ENCODE measurements around the gene SLC7A5.

The SLC7A5 gene

GRCh38 chr16:87839542-87840270, 29.6 kb downstream of the SLC7A5 start:
- no peaks in the 10 kb centered on the region for H3K27me3 ChIP-seq (ENCODE audit: insufficient read depth, low read depth)
- no peak overlapping the region for H3K4me2 ChIP-seq
- no peak overlapping the region for H3K27ac ChIP-seq
- TF ChIP-seq CTCF (conservative IDR thresholded peaks at IDR 0.05; ENCODE audit: low read depth, low read length) = no peak
- H4K20me1 ChIP-seq (ENCODE audit: insufficient read depth) = peaks cover 16% of the 10 kb centered on the region; the same call in 1 of the 2 replicates
- no peak overlapping the region for H3K9ac ChIP-seq
- H2AFZ ChIP-seq (ENCODE audit: low read depth) = no peak overlapping the region
- no peaks in the 10 kb centered on the region for H3K4me1 ChIP-seq (ENCODE audit: low read depth, poor library complexity, severe bottlenecking)
- H3K79me2 ChIP-seq (ENCODE audit: insufficient read depth, low read depth) = peaks cover 33% of the 10 kb centered on the region; the same call in 1 of the 2 replicates
- H3K36me3 ChIP-seq (ENCODE audit: insufficient read depth) = peaks cover 12% of the 10 kb centered on the region; the same call in 1 of the 2 replicates
- no peak overlapping the region for H3K4me3 ChIP-seq (IDR thresholded peaks at IDR 0.05; ENCODE audit: insufficient read depth, low read depth, low read length)

- H3K27me3 ChIP-seq (ENCODE audit: insufficient read depth, low read depth) = no peaks in the 10 kb centered on the region
- no peaks in the 10 kb centered on the region for H3K4me1 ChIP-seq (ENCODE audit: low read depth, poor library complexity, severe bottlenecking)
- no peak overlapping the region for H3K27ac ChIP-seq
- H4K20me1 ChIP-seq (ENCODE audit: insufficient read depth) = peaks cover 13% of the 10 kb centered on the region; the same call in 1 of the 2 replicates
- H3K9ac ChIP-seq = no peak overlapping the region
- no peak for TF ChIP-seq CTCF (conservative IDR thresholded peaks at IDR 0.05; ENCODE audit: low read depth, low read length)
- no peak overlapping the region for H2AFZ ChIP-seq (ENCODE audit: low read depth)
- no peak overlapping the region for H3K4me3 ChIP-seq (IDR thresholded peaks at IDR 0.05; ENCODE audit: insufficient read depth, low read depth, low read length)
- peaks cover 24% of the 10 kb centered on the region; the same call in 1 of the 2 replicates for H3K79me2 ChIP-seq (ENCODE audit: insufficient read depth, low read depth)
- H3K4me2 ChIP-seq = no peak overlapping the region
- peaks cover 12% of the 10 kb centered on the region; the same call in 1 of the 2 replicates for H3K36me3 ChIP-seq (ENCODE audit: insufficient read depth)
Measured at GRCh38 chr16:87838643-87839541, 30.4 kb downstream of the SLC7A5 start.

GRCh38 chr16:87837627-87838289, 31.5 kb downstream of the SLC7A5 start:
- Histone ChIP-seq H3K27me3 (ENCODE audit: insufficient read depth, low read depth) (no peaks in the 10 kb centered on the region), H3K9ac (no peak overlapping the region), H2AFZ (ENCODE audit: low read depth) (no peak overlapping the region), H3K36me3 (ENCODE audit: insufficient read depth) (peaks cover 12% of the 10 kb centered on the region; the same call in 1 of the 2 replicates), H3K4me3 (IDR thresholded peaks at IDR 0.05; ENCODE audit: insufficient read depth, low read depth, low read length) (no peak overlapping the region), H3K4me2 (no peak overlapping the region), H3K79me2 (ENCODE audit: insufficient read depth, low read depth) (peaks cover 16% of the 10 kb centered on the region; the same call in 1 of the 2 replicates), H4K20me1 (ENCODE audit: insufficient read depth) (peaks cover 13% of the 10 kb centered on the region; the same call in 1 of the 2 replicates), H3K4me1 (ENCODE audit: low read depth, poor library complexity, severe bottlenecking) (no peaks in the 10 kb centered on the region), H3K27ac (no peak overlapping the region)
- TF ChIP-seq CTCF (conservative IDR thresholded peaks at IDR 0.05; ENCODE audit: low read depth, low read length) = no peak

- Histone ChIP-seq H3K36me3 (ENCODE audit: insufficient read depth) (peaks cover 12% of the 10 kb centered on the region; the same call in 1 of the 2 replicates), H4K20me1 (ENCODE audit: insufficient read depth) (peaks cover 11% of the 10 kb centered on the region; the same call in 1 of the 2 replicates), H3K4me3 (IDR thresholded peaks at IDR 0.05; ENCODE audit: insufficient read depth, low read depth, low read length) (no peak overlapping the region), H3K4me2 (no peak overlapping the region), H3K27me3 (ENCODE audit: insufficient read depth, low read depth) (no peaks in the 10 kb centered on the region), H3K4me1 (ENCODE audit: low read depth, poor library complexity, severe bottlenecking) (no peaks in the 10 kb centered on the region), H2AFZ (ENCODE audit: low read depth) (no peak overlapping the region), H3K9ac (no peak overlapping the region), H3K79me2 (ENCODE audit: insufficient read depth, low read depth) (peaks cover 11% of the 10 kb centered on the region; the same call in 1 of the 2 replicates), H3K27ac (no peak overlapping the region)
- no peak for TF ChIP-seq CTCF (conservative IDR thresholded peaks at IDR 0.05; ENCODE audit: low read depth, low read length)
Measured at GRCh38 chr16:87836844-87837581, 32.3 kb downstream of the SLC7A5 start.

Data from KMS-11 (cell line).